Transverse colon (tissue), 3 donors: ENCODE data around the gene EFCAB8.
"Not testable (repeated sequence)": the region's sequence is repeated elsewhere in the genome, so short reads cannot be mapped to it uniquely, and the experiment has no call there.

Source experiments
- CTCF ChIP-seq, 5 experiments: fragments of 200-600 bp in 3 of 5; fragments of 450-650 bp in 2 of 5; sonication (generic) in 3 of 5; IDR thresholded peaks; 1 replicate in 2 of 5; 2 replicates in 3 of 5; pipeline ENCODE4 v1.5.1; 2016 to 2017; ENCODE audit warnings: antibody characterized with exemption in 5 of 5, inconsistent platforms in 3 of 5, mild to moderate bottlenecking in 2 of 5, moderate library complexity in 1 of 5
- EP300 ChIP-seq: sonication (generic); formaldehyde crosslinking; IDR thresholded peaks from one replicate; pipeline ENCODE4 v1.6.1; 2017; ENCODE audit warnings: antibody characterized with exemption, low read depth
- POLR2A ChIP-seq: fragments of 450-650 bp; IDR thresholded peaks from one replicate; pipeline ENCODE4 v1.6.1; 2016; ENCODE audit warnings: antibody characterized with exemption, mild to moderate bottlenecking, moderate library complexity

GRCh38 chr20:32904678-32905077 is 46.0 kb downstream of the EFCAB8 start:
- TF ChIP-seq CTCF (IDR thresholded peaks at IDR 0.05); POLR2A; EP300: not testable (repeated sequence)
